NCI-H1436 (cell line): Measurements from ENCODE around the gene PNO1.
"Not testable (repeated sequence)": the region's sequence is repeated elsewhere in the genome, so short reads cannot be mapped to it uniquely, and the experiment has no call there.

Source experiments
- DNase-seq: peaks from one replicate; lab custom pipeline; 2025; lab: John Stamatoyannopoulos, UW

The PNO1 gene

GRCh38 chr2:68157002-68157401, 686 bp upstream of the PNO1 start:
- no peak for DNase-seq

- DNase-seq: no peak
These were observed 403 bp downstream of the PNO1 start for GRCh38 chr2:68158134-68158447.

DNA sequence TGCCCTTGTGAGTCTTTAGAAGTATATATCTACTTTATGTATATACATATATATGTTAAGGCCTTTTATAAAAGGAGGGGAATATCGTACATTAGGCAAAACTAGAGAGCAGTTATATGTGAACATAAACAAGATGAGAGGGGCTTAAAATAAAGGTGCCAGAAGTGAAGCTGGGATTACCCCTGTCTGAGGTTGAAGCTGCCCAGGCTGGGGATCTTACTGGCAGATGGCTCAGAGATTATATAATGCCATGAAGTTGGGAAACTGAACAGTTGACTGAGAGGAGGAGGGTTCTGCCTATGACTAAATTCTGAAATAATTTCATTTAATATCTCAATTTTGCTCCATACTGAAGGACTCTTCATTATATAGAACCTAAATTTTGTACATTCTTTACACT, 6.0 kb downstream of the PNO1 start:
- no peak for DNase-seq

DNA sequence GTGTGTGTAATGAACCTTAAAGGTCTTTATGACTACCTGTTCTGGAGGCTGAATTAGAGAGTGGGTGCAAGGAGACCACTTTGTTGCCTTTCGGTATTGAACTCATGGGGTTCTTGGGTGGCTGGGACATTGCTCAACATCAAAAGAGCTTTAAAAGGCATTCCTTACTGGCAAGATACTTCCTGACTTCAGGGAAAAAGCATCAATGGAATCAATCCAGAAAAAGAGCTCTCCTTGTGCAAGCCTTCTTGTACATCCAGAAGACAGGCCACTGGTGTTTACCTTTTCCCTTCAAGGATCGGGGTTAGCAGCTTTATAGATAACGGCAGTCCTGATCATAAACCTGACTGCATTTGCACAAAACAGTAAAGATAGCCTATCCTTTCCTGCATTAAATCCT, 9.5 kb downstream of the PNO1 start:
- DNase-seq: no peak

DNA sequence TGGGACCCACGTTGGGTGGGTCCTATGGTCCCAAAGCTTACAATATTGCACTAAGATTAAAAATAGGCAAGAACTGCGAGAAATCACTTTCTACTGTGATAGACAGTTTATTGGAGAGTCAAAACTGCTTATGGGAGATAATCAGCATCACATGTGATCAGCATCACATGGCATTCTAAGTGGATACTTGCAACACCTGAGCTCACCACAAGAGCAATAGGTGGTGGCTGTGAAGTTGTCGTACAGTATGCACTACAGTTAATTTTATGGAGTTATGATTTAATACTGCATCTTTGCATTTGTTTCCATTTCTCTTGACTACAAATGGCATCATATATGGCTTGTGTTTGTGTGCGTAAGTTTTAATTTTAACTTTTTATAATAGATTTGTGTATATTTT, 11.6 kb downstream of the PNO1 start:
- no peak for DNase-seq

GRCh38 chr2:68171146-68171545, 13.5 kb downstream of the PNO1 start:
- no peak for DNase-seq

DNA sequence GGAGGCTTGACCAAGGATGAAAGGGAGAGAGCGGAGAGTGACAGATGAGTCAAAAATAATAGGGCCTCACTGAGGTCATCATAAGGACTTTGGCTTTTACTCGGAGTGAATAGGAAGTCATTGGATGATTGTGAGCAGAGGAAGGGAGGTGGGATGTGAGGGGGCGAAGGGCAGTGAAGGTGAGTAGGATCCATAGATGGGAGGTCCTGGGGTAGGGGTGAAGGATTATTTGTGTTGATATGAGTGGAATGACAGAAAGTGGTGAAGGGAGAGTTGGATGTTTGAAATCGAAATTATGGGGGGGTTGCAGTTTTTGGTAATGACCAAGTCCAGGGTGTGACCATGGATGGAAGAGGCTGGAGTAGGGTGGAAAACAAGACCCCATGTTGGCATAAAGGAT, 14.0 kb downstream of the PNO1 start:
- DNase-seq: no peak

DNA sequence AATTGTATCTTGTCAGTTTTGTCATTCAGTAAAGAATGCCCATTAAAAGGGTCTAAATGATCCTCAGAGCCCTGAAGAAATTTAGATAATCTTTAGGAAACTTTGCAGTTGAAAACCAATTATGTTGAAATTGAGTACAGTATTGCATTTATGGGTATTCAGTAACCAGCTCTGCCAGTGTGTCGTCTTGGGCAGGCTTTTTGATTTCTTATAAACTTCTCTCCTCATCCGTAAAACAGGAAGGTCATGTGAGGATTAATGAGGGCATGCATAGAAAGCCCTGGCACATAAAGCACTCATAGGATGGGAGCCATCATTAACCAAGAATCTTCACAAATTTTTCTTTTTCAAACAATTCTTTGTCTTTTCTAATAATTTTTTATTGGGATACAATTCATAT, 14.8 kb downstream of the PNO1 start:
- no peak for DNase-seq

DNA sequence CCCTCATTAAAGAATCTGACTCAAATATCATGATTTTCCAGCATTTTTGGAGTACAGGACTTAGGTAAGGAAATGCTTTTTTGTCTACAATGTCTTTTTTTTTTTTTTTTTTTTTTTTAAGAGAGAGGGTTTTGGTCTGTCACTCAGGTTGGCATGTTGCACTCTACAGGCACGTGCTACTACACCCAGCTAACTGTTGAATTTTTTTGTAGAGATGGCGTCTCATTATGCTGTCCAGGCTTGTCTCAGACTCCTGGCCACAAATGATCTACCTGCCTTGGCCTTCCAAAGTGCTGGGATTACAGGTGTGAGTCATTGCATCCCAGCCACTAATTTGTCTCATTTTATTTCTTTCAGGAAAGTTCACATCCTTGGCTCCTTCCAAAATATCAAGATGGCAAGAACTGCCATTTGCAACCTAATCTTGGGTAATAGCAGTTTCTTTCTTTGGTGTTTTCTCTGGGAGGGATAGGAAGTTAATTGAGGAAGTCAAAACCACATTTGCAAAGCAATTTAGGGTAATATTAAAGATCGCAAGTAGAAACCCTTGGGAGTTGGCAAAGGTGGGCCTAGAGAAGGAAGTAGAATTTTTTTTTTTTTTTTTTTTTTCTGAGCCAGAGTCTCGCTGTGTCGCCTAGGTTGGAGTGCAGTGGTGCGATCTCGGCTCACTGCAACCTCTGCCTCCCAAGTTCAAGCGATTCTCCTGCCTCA, 15.5 kb downstream of the PNO1 start:
- DNase-seq: no peak

- DNase-seq: not testable (repeated sequence)
These were observed 17.5 kb downstream of the PNO1 start for GRCh38 chr2:68175210-68175609.

DNA sequence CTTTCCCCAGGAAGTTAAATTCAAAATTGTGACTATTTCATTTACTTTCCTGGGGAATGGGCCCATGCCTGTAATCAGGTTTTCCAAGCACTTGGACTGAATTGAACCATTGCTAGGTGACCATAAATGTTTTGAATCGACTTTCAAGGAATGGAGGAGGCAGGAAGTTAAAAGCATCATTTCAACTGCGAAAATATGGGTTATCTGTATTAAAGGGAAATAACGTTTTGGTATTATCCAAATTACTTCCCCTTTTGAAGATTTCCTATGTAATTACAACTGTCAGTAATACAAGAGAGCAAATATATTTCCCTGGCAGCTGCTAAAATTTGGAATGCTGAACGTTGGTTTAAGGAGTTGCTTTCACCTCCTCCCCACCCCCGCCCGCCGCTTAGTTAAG, 19.0 kb downstream of the PNO1 start:
- no peak for DNase-seq

- DNase-seq: no peak
These were observed 19.9 kb downstream of the PNO1 start for GRCh38 chr2:68177541-68177940.

- DNase-seq: no peak
These were observed 20.7 kb downstream of the PNO1 start for GRCh38 chr2:68178432-68178831.

DNA sequence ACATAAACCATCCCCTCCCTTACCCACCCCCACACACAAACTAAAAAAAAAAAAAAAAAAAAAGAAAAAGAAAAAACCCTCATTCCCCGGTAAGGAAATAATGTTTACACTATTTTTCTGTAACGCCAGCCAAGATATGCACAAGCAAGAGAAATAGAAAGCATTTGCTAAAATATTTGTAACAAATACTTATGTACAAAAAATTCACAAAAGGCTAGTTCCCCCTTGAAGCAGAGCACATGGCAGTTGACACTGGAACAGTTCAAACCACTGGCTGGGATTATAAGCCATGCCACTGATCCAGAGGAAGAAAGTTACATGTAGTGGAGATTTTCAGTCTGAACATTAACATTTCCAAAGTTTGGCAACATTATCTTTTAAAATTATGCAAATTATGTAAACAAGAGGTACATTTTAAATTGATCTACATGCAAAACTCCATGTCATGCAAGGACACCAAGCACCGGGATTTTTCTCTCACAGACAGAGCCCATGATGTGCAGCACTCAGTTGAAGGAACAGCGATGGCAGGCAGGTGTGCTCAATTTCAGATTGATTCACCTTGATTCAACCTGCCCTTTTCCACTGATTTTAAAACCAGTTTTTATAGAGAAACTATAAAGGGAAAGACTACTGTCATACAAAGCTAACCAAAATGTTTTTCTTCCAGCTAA, 21.4 kb downstream of the PNO1 start:
- no peak for DNase-seq

GRCh38 chr2:68182902-68183301, 25.2 kb downstream of the PNO1 start:
- DNase-seq: no peak

- peak; percentile 32 for DNase-seq
These were observed 28.0 kb downstream of the PNO1 start for GRCh38 chr2:68185541-68186164.

DNA sequence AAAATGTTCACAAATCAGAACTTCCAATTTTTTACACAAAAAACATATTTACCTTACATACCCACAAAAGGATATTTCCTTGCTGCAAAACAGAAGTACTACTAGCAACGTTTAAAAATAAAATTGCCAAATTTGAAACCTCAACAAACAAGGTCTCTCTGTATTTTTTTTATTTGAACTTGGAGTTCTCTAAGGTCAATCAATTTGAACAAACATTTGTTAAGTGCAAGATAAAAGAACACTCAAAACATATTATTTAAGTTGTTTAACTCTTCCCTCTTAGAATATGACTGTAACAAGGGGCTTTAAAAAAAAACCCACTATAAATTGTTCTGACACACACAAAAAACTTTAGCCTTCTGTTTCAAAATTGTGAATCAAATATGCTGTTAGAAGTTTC, 29.6 kb downstream of the PNO1 start:
- DNase-seq: no peak

- DNase-seq: no peak
These were observed 31.1 kb downstream of the PNO1 start for GRCh38 chr2:68188831-68189230.

- no peak for DNase-seq
These were observed 32.5 kb downstream of the PNO1 start for GRCh38 chr2:68189991-68190784.

GRCh38 chr2:68190991-68191731, 33.5 kb downstream of the PNO1 start:
- DNase-seq: no peak

GRCh38 chr2:68193144-68193543, 35.5 kb downstream of the PNO1 start:
- DNase-seq: no peak

DNA sequence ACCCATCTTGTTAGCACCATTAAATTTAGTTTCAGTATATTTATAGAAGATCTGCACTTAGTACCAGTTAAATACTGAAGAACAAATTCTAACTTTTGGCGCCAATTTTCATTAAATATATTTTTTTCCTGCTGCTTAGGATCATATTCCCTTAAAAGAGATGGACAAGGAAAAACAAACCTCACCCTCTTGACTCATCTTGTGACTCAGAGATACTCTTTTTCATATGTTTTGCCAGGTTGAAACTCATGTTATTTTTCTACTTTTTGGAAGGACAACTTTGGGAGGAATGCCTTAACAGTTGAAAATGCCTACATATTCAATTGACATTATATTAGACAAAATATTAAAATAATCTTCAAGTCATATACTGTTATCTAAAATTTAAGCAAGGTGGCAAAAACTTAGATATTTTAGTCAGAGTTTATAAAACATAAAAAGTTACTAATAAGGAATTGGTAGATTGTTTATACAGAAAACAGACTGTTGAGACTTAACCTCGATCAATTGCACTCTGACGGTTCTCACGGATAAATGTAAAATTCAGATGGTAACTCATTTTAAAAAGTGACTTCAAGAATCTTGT, 36.2 kb downstream of the PNO1 start:
- DNase-seq: no peak
